GM13977 (cell line): Measurements from ENCODE around the gene PAXX.

ENCODE experiments used
- DNase-seq: peaks from one replicate; pipeline ENCODE4 v3.0.0; 2012; ENCODE audit warnings: low spot score
- in situ Hi-C: fragments of 300-500 bp; cut with MboI; formaldehyde crosslinking; loops from one replicate; pipeline ENCODE4 v1.12.0; 2022; ENCODE audit warnings: low sequenced_read_pairs, low pct_unique_long_range_greater_than_20kb, mixed read lengths, inconsistent platforms; ENCODE audit not compliant: unreplicated experiment
- TF ChIP-seq, protein P1 (sequence below): IDR thresholded peaks from 2 replicates; pipeline ENCODE4 v1.5.1; 2012; ENCODE audit warnings: mild to moderate bottlenecking, control low read depth; ENCODE audit not compliant: insufficient read depth; ENCODE audit errors: extremely low read depth, missing control alignments

The PAXX gene

GRCh38 chr9:137035937-137036336 is 43.7 kb downstream of the PAXX start:
- DNase-seq: no peak
- TF ChIP-seq, protein P1, sequence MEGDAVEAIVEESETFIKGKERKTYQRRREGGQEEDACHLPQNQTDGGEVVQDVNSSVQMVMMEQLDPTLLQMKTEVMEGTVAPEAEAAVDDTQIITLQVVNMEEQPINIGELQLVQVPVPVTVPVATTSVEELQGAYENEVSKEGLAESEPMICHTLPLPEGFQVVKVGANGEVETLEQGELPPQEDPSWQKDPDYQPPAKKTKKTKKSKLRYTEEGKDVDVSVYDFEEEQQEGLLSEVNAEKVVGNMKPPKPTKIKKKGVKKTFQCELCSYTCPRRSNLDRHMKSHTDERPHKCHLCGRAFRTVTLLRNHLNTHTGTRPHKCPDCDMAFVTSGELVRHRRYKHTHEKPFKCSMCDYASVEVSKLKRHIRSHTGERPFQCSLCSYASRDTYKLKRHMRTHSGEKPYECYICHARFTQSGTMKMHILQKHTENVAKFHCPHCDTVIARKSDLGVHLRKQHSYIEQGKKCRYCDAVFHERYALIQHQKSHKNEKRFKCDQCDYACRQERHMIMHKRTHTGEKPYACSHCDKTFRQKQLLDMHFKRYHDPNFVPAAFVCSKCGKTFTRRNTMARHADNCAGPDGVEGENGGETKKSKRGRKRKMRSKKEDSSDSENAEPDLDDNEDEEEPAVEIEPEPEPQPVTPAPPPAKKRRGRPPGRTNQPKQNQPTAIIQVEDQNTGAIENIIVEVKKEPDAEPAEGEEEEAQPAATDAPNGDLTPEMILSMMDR: no peak
- in situ Hi-C loops: loop anchor here (10.0 kb wide), 1 partner anchor 261 kb away; no protein-coding TSS in a partner anchor

GRCh38 chr9:137037035-137037434 is 44.8 kb downstream of the PAXX start:
- TF ChIP-seq, protein P1: no peak
- in situ Hi-C loops: loop anchor here (10.0 kb wide), 1 partner anchor 262 kb away; no protein-coding TSS in a partner anchor
- DNase-seq: no peak

- TF ChIP-seq, protein P1: no peak
- in situ Hi-C loops: loop anchor here (10.0 kb wide), 1 partner anchor 263 kb away; no protein-coding TSS in a partner anchor
- no peak for DNase-seq
These were observed 45.3 kb downstream of the PAXX start for GRCh38 chr9:137037483-137037882.

DNA sequence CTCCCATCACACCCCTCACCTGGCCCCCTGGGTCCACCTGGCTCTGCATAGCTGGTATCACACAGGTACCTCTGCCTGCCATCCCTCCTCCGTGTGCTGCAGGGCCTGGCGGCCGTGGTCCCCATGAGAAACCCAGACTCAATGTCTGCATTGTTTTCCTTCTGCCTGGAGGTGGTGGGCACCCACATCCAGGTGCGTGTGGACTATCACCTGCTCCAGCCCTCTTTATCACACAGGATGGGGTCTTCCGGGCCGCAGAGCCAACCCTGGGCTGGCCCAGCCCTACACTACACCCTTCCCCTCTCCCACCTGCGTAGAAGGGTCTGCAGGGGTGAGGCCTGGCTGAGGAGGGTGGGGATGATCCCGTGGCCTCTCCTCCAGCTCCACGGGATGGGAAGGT is 46.7 kb downstream of the PAXX start:
- no peak for DNase-seq
- TF ChIP-seq, protein P1: no peak
- in situ Hi-C loops: loop anchor here (10.0 kb wide), 1 partner anchor 264 kb away; no protein-coding TSS in a partner anchor

- no peak for DNase-seq
- TF ChIP-seq, protein P1: no peak
- in situ Hi-C loops: loop anchor here (10.0 kb wide), 1 partner anchor 265 kb away; no protein-coding TSS in a partner anchor
These were observed 47.6 kb downstream of the PAXX start for GRCh38 chr9:137039611-137040366.

DNA sequence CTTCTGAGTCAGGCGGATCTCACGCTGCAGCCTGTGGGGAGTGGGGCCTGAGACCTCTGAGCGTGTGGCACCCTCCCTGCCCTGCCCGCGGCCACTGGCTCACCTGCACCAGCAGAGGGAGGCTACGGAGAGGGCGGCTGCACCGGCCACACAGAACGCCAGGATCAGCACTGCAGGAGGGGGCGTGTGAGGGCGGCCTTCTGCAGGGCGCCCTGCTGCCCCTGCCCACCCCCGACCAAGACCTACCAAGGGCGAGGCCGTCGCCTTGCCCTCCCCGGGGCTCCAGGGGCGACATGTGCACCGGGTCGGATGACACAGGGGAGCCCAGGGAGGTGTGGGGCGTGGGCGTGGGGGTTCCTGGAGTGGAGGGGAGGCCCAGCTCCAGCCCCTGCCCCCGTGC is 48.3 kb downstream of the PAXX start:
- in situ Hi-C loops: no loop called here
- TF ChIP-seq, protein P1: no peak
- no peak for DNase-seq
